Measurements from ENCODE around the gene MYL10.
"Not testable (repeated sequence)": the region's sequence is repeated elsewhere in the genome, so short reads cannot be mapped to it uniquely, and the experiment has no call there.

MYL10 gene

GRCh38 chr7:101618207-101618839 lies 10.8 kb downstream of the MYL10 start:
- FAIRE-seq = no peak

DNA sequence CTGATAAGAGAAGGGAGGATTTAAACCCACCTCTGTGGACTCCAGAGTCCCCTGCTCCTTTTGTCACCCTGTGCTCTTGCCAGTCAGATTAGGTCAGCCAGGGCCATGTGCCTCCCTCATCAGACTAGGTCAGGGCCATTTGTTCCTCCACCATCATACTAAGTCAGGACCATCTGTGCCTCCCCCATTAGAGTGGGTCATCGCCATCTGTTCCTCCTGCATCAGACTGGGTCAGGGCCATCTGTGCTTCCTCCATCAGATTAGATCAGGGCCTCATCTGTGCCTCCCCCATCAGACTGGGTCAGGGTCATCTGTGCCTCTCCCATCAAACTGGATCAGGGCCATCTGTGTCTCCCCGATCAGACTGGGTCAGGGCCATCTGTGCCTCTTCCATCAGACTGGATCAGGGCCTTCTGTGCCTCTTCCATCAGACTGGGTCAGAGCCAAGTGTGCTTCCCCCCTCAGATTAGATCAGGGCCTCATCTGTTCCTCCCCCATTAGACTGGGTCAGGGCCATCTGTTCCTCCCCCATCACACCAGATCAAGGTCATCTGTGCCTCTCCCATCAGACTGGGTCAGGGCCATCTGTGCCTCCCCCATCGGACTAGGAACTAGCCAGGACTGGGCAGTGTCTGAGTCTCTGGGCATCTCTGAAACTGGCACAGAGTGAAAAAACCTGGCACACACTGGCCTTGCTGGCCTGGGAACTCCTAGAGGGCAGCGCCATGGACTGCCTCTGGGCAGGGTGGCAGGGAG lies 11.5 kb downstream of the MYL10 start:
- no peak for FAIRE-seq

DNA sequence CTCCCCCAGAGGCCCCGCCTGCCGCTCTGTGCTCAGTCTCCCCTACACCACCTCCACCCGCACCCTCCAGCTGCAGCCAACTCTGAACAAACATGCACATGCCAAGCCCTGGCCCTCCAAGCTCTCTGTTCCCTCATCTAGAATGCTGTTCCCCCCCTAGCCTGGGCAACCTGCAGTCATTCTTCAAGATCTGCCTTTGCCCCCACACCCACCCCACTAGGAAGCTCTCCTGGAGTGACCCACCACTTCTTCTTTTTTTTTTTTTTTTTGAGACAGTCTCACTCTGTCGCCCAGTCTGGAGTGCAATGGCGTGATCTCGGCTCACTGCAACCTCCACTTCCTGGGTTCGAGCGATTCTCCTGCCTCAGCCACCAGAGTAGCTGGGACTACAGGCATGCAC lies 13.7 kb downstream of the MYL10 start:
- no peak for FAIRE-seq

DNA sequence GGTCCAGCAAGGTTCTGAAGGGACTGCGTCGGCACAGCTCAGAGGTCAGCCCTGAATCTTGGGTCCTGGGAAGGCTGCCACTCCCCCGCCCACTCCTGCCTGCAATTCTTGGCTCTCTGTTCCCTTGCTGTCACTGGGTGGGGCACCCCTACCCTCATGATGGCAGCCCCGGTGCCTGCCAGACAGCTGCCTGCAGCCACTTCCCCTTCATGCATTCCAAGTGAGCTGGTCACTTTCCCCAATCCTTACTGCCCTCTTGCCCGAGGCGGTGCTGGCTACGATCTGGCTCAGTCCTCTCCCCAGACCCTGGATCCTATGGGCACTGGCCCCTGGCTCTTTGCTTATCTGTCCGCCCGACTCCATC lies 14.2 kb downstream of the MYL10 start:
- FAIRE-seq = no peak

GRCh38 chr7:101614098-101614938 lies 14.8 kb downstream of the MYL10 start:
- no peak for FAIRE-seq

DNA sequence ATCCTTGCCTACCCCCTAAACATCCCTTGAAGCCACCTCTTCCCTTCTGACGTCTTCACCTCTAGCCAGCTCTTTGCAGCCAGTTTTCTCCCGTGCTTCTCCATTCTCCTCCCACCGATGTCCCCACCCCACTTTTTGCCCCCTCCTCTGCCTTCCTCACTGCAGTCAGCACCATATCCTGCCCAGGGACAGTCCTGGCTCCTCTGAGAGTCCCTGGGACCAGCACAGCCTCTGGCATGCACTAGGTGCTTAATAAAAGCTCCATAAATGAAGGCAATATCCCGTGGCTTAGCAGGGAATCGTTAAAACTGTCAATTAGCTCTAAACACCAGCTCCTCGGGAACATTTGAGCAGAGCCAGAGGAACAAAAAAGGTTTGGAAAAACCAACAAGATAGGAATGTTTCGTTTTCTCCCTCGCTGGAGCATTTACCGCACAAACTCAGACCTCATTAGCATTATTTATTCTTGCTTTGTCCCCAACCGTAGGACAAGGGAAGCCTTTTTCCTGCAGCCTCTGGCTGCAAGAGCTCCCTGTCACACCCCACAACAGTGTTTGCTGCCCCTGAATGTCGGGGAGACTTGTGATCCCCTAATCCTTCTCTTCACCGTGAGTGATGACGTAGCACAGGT lies 16.1 kb downstream of the MYL10 start:
- no peak for FAIRE-seq

DNA sequence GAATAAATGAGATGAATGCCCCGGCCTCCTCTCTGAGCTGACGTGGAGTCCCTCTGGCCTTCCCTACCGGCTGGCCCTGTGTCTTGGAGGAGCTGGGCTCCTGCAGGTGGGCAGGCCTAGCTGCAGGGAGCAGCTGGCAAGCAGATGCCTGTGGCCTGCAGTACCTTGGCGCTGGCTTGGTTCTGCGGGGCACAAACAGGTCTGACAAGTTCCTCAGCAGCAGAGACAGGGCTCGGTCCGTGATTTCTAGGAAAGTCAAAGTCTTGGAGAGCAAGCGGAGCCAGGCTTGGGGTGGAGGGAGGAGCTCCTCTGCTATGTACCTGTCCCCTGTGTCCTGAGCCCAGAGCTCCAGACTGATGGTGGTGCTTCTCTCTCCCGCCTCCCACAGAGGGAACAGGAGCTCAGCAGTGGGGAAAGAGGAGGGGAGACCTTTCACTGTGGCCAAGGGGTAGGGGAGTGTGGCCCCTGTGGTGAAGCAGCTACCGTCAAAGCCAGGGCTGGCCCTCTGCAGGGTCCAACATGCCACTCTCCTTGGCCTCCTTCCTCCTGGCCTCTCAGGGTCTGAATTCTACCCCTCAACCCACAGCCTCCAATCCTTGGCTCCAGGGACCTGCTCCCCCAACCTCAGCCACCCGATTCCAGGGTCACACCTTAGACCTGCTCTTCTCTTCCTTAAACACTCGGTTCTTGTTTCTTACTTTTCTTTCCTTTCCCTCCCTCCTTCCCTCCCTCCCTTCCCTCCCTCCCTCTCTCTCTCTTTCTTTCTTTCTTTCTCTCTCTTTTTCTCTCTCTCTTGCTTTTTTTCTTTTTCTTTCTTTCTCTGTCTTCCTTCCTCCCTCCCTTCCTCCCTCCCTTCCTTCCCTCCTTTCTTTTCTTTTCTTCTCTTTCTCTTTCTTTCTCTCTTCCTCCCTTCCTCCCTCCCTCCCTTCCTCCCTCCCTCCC lies 20.1 kb downstream of the MYL10 start:
- no peak for FAIRE-seq

GRCh38 chr7:101606498-101606923 lies 22.6 kb downstream of the MYL10 start:
- FAIRE-seq = no peak

- no peak for FAIRE-seq
Measured at GRCh38 chr7:101605611-101606497, 23.2 kb downstream of the MYL10 start.

DNA sequence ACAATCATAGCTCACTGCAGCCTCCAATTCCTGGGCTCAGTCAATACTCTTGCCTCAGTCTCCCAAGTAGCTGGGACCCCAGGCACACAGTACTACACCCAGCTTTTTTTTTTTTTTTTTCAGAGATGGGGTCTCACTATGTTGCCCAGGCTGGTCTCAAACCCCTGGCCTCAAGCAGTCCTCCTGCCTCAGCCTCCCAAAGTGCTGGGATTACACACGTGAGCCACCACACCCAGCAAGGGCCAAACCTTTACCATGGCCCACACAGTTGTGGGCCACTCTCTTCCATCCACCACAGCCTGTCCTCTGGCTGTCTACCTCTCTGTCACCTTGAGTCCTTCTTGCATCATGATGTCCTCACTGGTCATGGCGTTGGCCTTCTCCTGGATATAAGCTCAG lies 24.2 kb downstream of the MYL10 start:
- not testable (repeated sequence) for FAIRE-seq

DNA sequence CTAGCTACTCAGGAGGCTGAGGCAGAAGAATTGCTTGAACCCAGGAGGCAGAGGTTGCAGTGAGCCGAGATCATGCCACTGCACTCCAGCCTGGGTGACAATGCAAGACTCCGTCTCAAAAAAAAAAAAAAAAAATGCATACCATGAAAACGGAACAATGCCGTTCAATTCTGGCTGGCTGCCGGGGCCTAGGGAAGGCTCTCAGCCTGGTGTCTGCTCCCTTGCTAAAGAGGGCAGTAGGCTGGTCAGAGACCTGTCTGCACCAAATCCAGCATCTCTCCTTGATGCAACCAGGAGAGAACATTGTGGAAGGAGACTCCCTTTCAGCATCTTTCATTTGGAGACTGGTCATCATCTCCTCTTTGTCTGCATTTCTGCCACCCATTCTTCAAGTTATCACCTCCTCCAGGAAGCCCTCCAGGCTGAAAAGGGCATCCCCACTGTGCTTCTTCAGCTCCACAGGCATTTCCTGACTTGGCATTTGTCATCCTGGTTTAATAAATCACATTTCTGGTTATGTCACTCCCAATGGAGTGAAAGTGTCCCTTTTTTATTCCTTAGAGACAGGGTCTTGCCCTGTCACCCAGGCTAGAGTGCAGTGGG lies 24.7 kb downstream of the MYL10 start:
- FAIRE-seq = no peak

DNA sequence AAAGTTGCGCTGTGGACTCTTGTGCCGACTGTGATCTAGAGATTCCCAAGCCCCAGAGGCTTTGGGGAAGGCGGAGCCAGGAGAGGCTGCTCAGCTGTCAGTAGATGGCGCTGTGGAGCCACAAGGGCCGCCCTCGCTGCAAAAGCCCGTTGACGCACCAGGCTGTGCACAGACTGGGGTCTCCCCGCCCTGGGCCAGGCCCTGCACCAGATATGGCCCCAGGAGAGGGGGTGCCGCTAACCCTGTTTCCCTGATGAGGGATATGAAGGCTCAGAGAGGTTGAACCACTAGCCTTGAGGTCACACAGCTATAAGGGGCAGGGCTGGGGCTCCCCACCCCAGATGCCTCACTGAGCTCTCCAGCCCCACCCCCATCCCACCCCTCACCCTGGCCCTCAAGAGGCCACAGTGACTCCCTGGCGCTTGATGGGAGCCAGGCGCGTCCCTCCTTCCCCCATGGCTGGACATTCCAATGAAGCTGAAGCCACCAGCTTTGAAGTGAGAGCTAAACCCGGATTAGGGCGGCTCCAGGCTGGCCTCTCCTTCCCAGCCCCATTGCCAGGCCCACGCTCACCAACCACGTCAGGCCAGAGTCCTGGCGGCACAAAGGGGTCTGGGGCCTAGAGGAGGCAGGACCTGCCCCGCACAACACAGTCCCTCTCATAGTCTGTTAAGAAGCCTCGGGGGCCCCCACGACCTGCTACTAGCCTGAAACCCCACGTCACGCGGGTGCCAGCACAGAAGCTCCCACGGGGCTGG lies 26.4 kb downstream of the MYL10 start:
- no peak for FAIRE-seq

- no peak for FAIRE-seq
Measured at GRCh38 chr7:101602082-101602481, 27.0 kb downstream of the MYL10 start.

DNA sequence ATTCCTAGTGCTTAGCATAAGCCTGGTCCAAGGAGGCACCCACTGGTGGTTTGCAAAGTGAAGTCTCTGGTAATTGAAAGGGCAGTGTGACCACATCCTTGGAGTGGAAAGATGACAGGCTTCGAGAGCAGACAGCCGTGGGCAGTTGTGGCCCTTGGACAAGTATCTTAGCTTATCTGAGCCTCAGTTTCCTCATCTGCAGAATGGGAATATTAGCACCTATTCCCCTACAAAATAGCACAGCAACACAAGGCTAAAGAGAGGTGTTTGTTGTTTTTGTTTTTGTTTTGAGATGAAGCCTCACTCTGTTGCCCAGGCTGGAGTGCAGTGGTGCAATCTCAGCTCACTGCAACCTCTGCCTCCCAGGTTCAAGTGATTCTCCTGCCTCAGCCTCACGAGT lies 29.3 kb downstream of the MYL10 start:
- FAIRE-seq = no peak

DNA sequence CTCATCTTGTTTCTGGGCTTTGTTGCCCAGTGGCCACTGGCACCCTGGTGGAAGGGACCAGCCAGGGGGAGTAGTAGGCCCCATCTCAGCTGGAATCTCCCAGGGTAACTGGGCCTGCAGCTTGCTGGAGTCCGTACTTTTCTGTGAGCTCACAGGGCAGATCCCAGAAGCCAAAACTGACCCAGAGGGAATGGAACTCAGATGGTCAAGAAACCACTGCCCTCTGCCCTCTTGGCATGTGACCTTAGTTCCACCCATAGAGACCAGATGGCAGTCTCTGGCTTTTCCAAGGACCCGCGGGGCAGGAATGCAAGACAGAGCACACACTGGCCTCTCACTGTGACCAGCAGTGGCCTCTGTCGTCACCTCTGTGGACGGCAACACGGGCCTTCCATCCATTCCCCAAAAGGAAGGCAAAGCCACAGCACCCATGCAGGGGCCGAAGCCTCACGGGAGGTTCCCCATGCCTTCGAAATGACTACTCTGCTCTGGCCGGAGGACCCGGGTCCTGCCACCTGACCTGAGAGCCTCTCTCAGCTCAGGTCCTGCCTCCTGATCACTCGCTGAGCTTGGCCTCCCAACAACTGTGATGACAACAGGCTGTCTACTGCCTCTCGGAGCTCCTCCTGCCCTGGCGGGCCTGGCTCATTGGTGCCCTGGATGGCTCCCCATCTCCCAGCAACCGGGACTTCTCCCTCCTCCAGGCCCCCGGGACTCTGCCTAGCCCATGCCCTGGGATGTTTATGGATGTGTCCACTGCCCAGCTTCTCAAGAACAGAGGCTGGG lies 29.9 kb downstream of the MYL10 start:
- no peak for FAIRE-seq

DNA sequence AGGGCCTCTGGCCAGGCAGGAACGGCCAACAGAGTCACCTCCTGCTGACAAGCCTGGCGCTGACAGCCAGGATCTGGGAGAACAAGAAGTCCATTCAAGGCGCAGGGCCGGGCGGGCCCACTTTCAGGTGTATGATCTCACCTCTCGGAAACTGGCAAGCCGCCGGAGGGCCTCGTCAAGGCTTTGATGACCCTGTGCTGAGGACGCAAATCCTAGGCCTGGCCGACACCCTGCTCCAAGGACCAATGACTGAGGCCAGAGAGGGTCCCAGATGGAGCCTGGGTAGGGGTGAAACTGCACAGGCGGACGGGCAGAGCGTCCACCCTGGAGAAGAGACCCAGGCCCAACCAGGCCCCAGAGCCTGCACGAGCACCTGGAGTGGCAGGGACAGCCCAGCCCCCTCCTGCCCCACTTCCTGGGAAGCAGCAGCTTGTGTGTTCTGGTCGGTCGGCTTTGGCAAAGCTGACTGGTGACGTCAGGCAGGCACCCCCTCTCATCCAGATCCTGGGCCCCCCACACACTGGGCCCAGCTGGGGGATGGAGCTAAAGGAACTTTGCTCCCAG lies 30.6 kb downstream of the MYL10 start:
- FAIRE-seq = no peak

DNA sequence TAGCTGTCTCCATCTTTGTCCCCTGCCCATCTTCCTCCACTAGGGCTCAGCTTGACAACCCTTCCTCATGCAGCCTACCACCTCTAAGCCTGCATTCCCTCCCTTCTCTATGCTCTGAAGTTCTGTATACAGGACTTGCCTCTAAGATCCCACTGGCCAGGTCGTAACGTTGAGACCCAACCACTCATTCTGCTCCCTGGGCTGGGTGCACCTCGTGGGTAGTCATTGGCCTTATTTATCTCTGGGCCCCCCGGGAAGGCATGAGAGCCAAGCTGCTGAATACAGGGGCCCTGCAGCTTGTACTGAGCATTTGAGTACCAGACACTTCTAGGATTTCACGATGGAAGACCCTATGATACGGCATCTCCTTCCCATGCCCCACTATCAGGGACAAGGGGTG lies 31.2 kb downstream of the MYL10 start:
- FAIRE-seq = no peak

- FAIRE-seq = no peak
Measured at GRCh38 chr7:101596898-101597297, 32.2 kb downstream of the MYL10 start.

All from endometrium (tissue), 2 donors.